Measurements from ENCODE around the gene NTF4. TPM values are rescaled to one million over a fixed set of nuclear protein-coding genes. Genes with fewer than 3 reads are reported as not detected.

Gene NTF4
- total and polyA plus RNA-seq, 2 donors (not counting 1 experiment from before 2014, with no cell fraction given), result not detected

- ChIA-PET POLR2A (no interaction called here), CTCF (interaction anchor here (0.6 to 1.7 kb wide), 8 partner anchors 11 to 536 kb away, joined by 3 to 14 read pairs (median 3); no protein-coding TSS in a partner anchor)
- Histone ChIP-seq H3K27ac (ENCODE audit: low read length in 2 of 2) (no peak overlapping the region), H3K4me1 (ENCODE audit: control insufficient read depth in 2 of 2, insufficient read depth in 2 of 2, low read length in 2 of 2) (no peaks in the 10 kb centered on the region), H3K4me2 (replicated peaks; ENCODE audit: low read depth, low read length, poor library complexity, severe bottlenecking) (no peak overlapping the region), H3K9me3 (ENCODE audit: control extremely low read depth in 1 of 3, control insufficient read depth in 2 of 3, insufficient read depth in 1 of 3, low read length in 2 of 3) (no peaks in the 10 kb centered on the region), H3K4me3 (ENCODE audit: control extremely low read depth in 1 of 5, extremely low read depth in 1 of 5, insufficient read depth in 1 of 5, low read depth in 2 of 5, low read length in 4 of 5) (no peak overlapping the region), H3K36me3 (replicated peaks in 1 of 2; ENCODE audit: control extremely low read depth in 1 of 2, control insufficient read depth in 1 of 2, extremely low read depth in 1 of 2, insufficient read depth in 2 of 2, low read length in 1 of 2) (peaks cover 1 to 73% of the 10 kb centered on the region in 2 experiments), H3K9ac (ENCODE audit: low read length) (no peak overlapping the region), H4K20me1 (ENCODE audit: control insufficient read depth, insufficient read depth, low read length, poor library complexity, severe bottlenecking) (peaks cover 96% of the 10 kb centered on the region), H3K27me3 (replicated peaks in 1 of 4; ENCODE audit: control extremely low read depth in 1 of 4, control insufficient read depth in 3 of 4, insufficient read depth in 4 of 4, low read length in 3 of 4) (no peaks in the 10 kb centered on the region), H2AFZ (ENCODE audit: insufficient read depth, low read depth, low read length, poor library complexity, severe bottlenecking) (no peak overlapping the region), H3K79me2 (ENCODE audit: control insufficient read depth, insufficient read depth, low read length) (peaks cover 65% of the 10 kb centered on the region)
- no peaks in the 10 kb centered on the region for H3K9me3 Mint-ChIP-seq (ENCODE audit: insufficient read depth)
- intact Hi-C loops (cut with micrococcal nuclease), result no loop called here
- no peaks in the 10 kb centered on the region for H3K27me3 Mint-ChIP-seq
- TF ChIP-seq, protein P1, sequence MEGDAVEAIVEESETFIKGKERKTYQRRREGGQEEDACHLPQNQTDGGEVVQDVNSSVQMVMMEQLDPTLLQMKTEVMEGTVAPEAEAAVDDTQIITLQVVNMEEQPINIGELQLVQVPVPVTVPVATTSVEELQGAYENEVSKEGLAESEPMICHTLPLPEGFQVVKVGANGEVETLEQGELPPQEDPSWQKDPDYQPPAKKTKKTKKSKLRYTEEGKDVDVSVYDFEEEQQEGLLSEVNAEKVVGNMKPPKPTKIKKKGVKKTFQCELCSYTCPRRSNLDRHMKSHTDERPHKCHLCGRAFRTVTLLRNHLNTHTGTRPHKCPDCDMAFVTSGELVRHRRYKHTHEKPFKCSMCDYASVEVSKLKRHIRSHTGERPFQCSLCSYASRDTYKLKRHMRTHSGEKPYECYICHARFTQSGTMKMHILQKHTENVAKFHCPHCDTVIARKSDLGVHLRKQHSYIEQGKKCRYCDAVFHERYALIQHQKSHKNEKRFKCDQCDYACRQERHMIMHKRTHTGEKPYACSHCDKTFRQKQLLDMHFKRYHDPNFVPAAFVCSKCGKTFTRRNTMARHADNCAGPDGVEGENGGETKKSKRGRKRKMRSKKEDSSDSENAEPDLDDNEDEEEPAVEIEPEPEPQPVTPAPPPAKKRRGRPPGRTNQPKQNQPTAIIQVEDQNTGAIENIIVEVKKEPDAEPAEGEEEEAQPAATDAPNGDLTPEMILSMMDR (IDR thresholded peaks at IDR 0.05), result no peak
- no peak for TF ChIP-seq EZH2 (IDR thresholded peaks at IDR 0.05; ENCODE audit: borderline replicate concordance, insufficient read depth, low read depth, low read length, poor library complexity, severe bottlenecking)
- H3K4me1 Mint-ChIP-seq, result peaks cover 7% of the 10 kb centered on the region
- 93% methylated on average over 18 of the region's 23 CpGs for WGBS (ENCODE audit: insufficient coverage)
- H3K4me3 Mint-ChIP-seq, result no peak overlapping the region
- ATAC-seq (ENCODE audit: low read depth), result no peak
- no peak overlapping the region for H3K27ac Mint-ChIP-seq
- DNase-seq, result no peak
Measured at GRCh38 chr19:49094505-49095482, 30.2 kb upstream of the NTF4 start.

- H3K4me1 ChIP-seq (ENCODE audit: control insufficient read depth in 2 of 2, insufficient read depth in 2 of 2, low read length in 2 of 2), result peaks cover 0 to 1% of the 10 kb centered on the region in 2 donors
- H3K4me1 Mint-ChIP-seq, result peaks cover 16% of the 10 kb centered on the region
- no peak overlapping the region for H3K27ac ChIP-seq (ENCODE audit: low read length in 2 of 2)
- H3K4me2 ChIP-seq (replicated peaks; ENCODE audit: low read depth, low read length, poor library complexity, severe bottlenecking), result no peak overlapping the region
- H3K36me3 ChIP-seq (replicated peaks in 1 of 2; ENCODE audit: control extremely low read depth in 1 of 2, control insufficient read depth in 1 of 2, extremely low read depth in 1 of 2, insufficient read depth in 2 of 2, low read length in 1 of 2), result peaks cover 0 to 64% of the 10 kb centered on the region in 2 experiments
- peaks cover 69% of the 10 kb centered on the region for H3K79me2 ChIP-seq (ENCODE audit: control insufficient read depth, insufficient read depth, low read length)
- H4K20me1 ChIP-seq (ENCODE audit: control insufficient read depth, insufficient read depth, low read length, poor library complexity, severe bottlenecking), result peaks cover 91% of the 10 kb centered on the region
- no peaks in the 10 kb centered on the region for H3K9me3 Mint-ChIP-seq (ENCODE audit: insufficient read depth)
- no peaks in the 10 kb centered on the region for H3K27me3 ChIP-seq (replicated peaks in 1 of 4; ENCODE audit: control extremely low read depth in 1 of 4, control insufficient read depth in 3 of 4, insufficient read depth in 4 of 4, low read length in 3 of 4)
- CTCF ChIA-PET, result interaction anchor here (0.9 kb wide), 1 partner anchor 14 kb away, joined by 3 read pairs; no protein-coding TSS in a partner anchor
- H3K4me3 ChIP-seq (ENCODE audit: control extremely low read depth in 1 of 5, extremely low read depth in 1 of 5, insufficient read depth in 1 of 5, low read depth in 2 of 5, low read length in 4 of 5), result no peak overlapping the region
- TF ChIP-seq EZH2 (IDR thresholded peaks at IDR 0.05; ENCODE audit: borderline replicate concordance, insufficient read depth, low read depth, low read length, poor library complexity, severe bottlenecking), result no peak
- TF ChIP-seq, protein P1 (IDR thresholded peaks at IDR 0.05), result no peak
- DNase-seq (no peak), ATAC-seq (ENCODE audit: low read depth) (no peak)
- no peaks in the 10 kb centered on the region for H3K9me3 ChIP-seq (ENCODE audit: control extremely low read depth in 1 of 3, control insufficient read depth in 2 of 3, insufficient read depth in 1 of 3, low read length in 2 of 3)
- H3K9ac ChIP-seq (ENCODE audit: low read length), result no peak overlapping the region
- no peak overlapping the region for H3K4me3 Mint-ChIP-seq
- no peak overlapping the region for H2AFZ ChIP-seq (ENCODE audit: insufficient read depth, low read depth, low read length, poor library complexity, severe bottlenecking)
- intact Hi-C loops (cut with micrococcal nuclease), result no loop called here
- no peaks in the 10 kb centered on the region for H3K27me3 Mint-ChIP-seq
- no peak overlapping the region for H3K27ac Mint-ChIP-seq
- WGBS (ENCODE audit: insufficient coverage), result 97% methylated on average over 6 of the region's 6 CpGs
- POLR2A ChIA-PET, result no interaction called here
Measured at GRCh38 chr19:49092686-49093085, 28.1 kb upstream of the NTF4 start.

All from B cell (primary cell).